NOMO-1 treated with DMSO at 0.1 percent for 48 hours (cell line): Measurements from ENCODE around the gene ETS1.
A peak's percentile ranks its signal among the peaks of the same experiment; 100 is the strongest.

Experiments used
- DNase-seq: peaks from one replicate; lab custom pipeline; 2025; ENCODE audit not compliant: unreplicated experiment; lab: John Stamatoyannopoulos, UW

The ETS1 gene, protein sequence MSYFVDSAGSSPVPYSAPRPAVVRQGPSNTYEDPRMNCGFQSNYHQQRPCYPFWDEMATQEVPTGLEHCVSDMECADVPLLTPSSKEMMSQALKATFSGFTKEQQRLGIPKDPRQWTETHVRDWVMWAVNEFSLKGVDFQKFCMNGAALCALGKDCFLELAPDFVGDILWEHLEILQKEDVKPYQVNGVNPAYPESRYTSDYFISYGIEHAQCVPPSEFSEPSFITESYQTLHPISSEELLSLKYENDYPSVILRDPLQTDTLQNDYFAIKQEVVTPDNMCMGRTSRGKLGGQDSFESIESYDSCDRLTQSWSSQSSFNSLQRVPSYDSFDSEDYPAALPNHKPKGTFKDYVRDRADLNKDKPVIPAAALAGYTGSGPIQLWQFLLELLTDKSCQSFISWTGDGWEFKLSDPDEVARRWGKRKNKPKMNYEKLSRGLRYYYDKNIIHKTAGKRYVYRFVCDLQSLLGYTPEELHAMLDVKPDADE

DNA sequence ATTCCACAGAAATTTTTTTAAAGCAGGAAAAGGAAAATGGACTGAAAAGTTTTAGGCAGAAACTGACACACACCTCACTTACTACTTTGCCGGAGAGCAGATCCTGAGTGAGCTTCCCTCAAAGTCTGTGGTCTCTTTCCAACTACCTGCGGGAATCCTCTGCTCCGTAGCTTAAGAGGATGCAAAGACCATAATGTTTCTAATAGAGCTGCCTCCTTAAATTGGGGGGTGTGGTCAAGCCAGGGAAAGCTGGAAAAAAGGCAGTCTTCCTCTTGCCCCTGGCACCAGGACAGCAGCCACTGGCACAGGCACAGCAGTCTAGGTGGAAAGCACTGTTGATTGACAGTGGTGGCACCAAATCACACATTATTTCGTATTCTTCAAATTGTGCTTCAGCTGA lies at the start of gene ETS1:
Gene ETS1 (minus strand): TSS at position 144 of the 400 bp plus-strand sequence. CDS start 14,428 bp downstream, outside the sequence.
- no peak for DNase-seq

DNA sequence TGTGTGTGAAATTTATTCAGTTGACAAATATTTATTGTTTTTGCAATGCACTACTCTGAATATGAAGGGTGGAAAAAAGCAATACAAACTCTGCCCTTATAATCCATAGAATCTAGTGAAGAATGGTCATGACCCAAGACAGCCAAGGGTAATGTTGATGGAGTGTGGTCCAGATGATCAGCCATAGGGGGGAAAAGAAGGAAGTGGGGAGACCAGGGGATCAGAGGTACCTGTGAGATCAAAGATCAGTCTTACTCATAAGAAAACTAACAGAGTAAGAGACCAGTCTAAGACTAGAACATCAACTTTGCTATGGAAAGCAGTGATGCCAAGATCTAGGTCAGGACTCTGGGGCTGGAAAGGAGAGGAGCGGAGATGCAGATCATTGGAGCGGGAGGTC lies 47.0 kb upstream of the ETS1 start:
- DNase-seq = no peak

DNA sequence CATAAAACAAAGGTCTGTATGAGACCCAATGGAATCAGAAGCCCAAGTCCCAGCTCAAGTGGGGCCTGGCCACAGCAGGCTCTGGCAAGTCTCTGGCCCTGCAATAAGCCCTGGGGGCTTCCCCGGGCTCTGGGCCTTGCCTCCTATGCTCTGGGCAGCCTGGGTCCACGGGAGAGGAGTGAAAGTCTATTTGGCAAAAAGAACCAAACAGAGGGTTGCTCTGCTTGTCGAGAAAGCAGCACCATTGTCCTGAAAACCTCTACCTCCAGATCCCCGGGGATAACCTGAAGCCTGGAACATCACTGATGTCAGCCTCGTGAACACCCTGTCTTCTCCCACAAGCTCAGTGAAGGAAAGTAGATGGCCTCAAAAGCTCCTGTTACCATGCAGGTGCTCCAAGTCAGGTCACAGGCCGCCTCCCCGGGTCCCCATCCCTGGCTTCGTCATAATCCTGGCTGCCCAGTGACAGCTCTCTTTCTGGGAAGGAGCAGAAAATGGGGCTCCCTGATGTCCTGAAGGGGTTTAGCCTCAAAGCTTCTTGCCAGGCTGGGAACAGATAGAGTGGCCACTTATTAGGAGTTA lies 46.1 kb upstream of the ETS1 start:
- DNase-seq = no peak

DNA sequence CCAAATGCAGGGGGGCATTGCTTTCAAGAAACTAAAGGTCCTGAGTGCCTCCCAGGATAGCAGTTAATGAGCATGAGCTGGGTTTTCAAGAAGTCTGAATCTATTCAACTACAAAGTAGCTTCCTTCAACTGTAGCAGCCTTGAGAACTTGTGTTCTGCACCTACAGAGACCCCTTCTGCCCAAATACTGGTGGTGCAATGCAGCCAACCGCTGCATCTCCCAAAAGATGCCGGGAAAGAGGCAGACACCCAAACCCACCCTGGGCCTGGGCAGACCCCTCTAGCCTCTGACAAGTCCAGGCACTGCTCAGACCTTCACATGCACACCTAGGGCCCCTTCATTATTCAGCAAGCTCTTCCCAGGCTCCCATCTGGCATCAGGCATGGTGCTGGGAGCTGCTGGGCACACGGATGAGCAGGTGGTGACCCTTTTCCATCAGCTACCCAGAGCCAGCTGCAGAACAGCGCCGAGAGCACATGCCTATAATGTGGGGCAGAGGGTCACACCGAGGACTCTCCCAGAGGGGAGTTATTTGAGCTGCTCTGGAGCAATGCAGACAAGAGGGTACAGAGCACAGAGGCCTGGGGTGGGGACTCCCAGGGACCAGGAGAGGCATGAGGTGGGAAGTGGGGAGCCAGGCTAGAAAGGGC lies 44.9 kb upstream of the ETS1 start:
- peak; percentile 64 for DNase-seq

DNA sequence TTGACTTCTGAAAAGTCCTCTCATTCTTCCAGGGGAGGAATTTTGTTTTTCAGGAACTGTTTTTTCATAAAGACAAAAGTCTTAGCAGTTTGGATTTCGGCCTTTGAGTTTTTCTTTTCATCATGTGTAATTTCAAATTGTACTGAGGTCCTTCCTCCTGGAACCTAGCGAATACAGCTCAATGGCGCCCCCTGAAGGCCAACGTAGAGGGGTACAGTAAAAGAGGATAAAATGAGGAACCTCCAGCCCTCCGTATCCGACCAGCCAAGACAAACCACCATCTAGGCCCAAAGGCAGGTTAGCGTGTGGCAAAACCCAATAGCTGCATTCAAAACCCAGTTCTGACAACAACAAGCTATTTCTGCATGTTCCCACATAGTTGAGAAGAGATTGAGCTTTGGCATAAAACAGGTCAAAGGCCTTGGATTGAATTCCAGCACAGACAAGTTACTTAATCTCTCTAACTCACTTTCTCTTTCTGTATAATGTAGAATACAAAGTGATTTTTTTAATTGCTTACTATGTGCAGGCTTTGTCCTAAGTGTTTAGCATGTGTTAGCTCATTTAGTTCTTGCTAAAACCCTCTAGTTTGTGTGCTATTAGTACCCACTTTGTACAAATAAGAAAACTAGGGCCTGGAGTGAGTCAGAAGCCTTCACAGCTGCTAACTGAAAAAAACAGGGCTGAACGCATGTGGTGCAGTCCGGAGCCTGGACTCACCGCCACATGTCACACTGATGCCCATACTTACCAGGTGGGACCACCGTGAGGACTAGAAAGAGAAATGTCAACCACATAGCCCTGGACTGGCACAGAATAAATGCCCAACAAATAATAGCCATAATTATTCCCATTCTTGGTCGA lies 43.2 kb upstream of the ETS1 start:
- DNase-seq = peak; percentile 89

DNA sequence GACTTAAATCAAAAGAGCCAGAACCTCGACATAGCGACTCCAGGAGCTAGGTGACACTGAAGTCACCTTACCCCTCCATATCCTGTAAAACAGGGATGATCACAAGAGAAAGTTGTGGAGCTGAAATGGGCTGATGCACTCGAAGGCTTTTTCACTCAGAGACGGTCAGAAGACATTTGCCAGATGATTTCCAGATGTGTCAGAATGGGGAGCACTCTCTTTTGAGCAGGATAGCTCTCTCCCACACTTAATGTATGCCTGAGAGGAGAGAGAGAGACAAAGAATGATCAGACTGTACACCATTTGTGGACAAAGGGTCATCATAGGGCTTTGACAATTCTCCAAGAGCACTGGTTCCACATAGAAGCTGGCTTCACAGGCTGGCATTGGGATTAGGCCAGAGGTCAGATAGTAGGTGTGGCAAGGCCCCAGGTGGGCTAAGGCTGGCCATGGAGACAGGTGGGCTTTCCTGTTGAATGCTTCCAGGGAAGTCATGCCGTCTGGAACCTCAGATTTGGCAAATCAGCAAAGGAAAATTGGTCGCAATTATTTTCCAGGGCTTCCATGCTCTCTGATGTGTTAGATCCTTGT lies 42.3 kb upstream of the ETS1 start:
- DNase-seq = no peak

DNA sequence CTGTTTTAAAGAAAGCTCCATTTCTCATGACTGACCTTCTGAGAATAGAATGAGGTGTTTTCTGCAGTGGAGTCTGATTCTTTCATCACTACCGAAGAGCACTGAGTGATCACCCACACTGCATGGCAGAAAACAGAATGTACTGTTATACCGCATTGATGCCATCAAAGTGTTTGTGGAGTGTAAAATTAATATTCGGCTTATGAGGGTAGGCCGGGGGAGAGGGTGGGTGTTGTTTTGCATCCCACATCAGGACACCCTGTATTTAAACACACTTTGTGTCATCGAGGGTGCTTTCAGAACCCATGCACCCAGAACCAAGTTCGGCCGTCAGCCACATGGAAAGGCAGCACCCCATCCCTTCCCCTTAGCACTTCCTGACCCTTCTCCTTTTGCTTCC lies 41.3 kb upstream of the ETS1 start:
- no peak for DNase-seq

DNA sequence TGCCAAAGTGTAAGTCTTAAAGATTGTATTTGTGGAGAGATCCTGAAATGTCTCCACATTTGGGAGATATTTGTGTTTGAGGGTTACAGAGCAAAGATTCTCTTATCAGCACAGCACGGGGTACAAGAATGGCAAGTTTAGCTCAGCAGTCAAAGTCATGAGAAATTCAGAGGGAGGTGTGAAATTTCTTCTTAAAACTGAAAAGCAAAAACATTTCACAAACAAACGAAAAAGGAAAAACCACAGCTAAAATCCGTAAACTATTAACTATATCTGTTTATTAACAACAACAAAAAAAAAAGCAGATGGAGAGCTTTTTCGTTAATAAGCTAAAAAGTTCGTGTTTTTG lies 40.9 kb upstream of the ETS1 start:
- no peak for DNase-seq

DNA sequence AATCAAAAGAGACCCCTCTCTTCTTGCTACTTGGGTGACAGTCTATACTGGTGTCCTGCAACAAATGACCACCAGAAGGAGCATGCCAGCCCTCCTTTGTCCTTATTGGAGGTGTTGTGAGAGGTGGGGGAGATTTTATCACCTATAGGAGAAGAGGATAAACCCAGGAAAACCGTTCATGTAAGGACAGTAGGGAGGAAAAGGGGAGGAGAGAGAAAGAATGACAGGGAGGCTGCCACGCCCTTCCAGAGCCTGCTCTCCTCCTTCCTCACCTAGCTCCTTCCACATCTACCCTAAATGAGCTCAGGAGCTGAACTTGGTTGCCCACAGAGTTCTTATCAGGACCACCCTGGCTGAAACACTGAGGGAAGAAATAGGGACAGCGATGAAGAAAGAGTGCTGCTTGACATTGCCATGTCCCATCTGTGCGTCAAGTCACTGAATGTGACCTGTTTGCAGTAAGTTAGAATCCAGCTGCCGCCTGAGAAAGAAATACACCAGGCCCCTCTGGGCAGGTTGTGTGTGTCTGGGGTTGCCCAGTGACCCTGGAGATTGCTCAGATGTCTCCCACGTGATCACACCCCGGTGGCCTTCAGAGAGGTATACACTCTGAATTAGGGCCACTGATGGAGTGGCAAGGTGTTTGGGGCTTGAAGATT lies 40.4 kb upstream of the ETS1 start:
- DNase-seq = no peak

DNA sequence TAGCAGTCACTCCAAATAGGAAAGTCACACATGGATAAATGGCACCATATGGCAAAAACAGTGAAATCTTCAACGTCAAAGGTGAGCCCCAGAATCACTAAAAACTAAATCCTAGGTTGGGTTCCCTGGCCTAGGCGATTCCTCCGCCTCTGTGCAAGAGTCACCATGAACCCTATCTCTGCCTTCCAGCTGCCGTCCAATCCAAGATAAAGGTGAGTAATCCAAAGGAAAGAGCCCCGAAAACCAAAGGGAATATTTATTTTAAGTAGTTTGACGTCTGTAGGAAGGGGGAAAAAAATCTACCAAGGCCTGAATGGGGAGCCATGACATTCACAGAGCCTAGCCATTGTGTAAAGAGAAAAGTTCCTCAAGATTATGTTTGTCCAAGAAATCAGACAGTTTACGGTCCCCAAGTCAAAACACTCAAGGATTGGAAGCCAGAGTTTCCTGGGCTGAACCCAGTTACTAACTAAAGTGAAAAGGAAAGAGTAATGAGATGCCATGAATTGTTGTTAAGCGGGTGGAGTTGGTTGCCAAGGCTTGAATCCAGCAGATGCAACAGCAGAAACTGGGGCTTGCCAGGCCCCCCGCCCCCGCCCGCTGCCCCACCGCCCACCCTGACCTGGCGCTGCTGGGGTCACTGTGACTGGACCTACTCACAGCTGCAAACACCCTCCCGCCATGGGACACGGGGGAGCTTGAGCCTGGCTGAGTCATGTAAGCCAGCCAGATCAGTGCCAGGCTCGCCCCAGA lies 39.7 kb upstream of the ETS1 start:
- DNase-seq = no peak

DNA sequence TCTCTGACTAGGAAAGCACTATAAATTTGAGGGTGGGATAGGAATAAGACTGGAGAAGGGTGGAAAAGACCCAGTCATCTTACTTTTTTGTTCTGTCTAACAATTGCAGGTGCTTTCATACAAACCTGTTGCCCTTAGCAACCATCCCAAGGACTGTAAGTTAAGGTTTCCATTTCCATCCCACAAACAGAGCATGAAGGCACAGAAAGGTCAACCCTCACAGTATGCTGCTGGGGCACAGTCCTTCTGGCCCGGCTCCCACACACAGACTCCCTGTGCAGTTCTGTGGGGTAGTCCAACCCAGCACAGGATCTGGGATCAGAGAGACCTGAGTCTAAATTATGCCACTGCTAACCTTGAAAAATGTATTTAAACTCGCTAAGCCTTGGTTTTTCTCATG lies 38.4 kb upstream of the ETS1 start:
- DNase-seq = no peak

DNA sequence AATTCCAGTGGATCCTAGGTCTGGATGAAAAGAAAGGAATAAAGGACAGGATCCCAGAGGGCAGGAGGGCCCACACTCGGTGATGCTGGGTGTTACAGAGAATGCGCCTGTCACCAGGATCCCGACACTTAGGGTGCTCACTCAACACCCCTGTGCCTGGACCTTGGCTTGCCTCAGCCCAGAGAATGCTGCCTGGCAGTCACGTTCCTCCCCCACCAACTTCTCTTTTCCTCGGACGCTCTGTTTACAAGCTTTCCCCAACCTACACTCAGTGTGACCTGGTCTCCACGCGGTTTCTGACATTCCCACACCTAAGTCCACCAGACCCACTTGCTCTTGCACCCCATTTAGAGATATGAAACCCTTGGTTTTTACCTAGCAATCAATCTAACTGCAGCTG lies 38.0 kb upstream of the ETS1 start:
- peak; percentile 8 for DNase-seq

DNA sequence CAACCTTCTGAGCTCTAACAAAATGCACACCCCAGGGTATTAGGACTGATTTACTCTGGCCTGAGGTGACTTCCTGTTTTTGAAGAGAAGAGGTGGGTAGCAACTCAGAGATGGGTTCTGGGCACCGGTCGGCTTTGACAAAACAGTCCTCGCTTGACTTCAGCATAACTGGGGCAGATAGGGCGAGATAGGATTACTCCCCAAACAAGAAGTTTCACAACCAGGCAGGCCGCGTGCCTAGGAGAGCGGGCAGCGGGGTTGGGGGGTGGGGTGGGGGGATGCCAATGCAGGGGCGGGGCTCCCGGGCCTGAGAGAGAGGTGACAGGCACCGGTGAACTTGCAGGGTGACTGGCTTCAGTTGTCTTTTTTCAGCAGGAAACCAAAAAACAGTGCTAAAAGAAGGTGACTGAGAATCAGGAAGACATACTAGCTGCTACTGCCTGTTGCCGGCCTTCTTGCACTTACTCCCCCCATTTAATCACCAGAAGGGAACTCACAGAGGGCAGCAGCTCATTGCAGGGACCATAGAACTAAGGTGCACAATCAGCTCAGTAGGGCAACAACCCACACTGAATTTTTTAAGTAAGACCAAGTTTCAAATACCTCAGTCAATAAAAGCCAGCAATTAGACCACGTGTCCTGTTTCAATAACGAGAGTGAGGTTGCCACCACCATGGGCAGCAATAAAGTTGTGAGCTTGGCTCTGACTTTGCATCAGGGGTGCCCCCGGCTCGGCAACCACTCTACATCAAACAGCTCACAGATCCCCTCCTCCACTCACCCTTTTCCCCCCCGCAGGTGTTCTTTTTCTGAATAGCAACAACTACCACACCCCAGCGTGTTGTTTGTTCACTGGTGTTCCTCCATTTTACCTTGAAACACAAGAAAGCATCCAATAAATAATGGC lies 37.2 kb upstream of the ETS1 start:
- peak; percentile 68 for DNase-seq

DNA sequence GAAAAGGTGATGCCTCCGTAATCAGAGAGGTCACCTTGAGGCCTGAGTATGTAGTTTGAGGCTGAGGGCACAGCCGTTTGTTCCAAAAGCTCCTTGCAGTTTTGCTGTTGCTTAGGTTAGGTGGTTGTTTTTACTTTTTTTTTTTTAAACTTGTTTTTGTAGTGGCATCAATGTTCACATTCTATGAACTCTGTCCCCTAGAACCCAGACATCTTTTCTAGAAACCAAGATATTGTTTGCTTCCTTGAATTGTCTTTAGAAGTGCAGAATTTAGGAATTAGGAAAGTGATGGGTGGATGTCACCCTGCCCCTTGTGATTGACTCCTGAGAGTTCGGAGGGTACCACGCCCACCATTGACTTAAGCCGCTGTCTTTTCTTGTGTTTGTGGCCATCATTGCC lies 35.7 kb upstream of the ETS1 start:
- no peak for DNase-seq

DNA sequence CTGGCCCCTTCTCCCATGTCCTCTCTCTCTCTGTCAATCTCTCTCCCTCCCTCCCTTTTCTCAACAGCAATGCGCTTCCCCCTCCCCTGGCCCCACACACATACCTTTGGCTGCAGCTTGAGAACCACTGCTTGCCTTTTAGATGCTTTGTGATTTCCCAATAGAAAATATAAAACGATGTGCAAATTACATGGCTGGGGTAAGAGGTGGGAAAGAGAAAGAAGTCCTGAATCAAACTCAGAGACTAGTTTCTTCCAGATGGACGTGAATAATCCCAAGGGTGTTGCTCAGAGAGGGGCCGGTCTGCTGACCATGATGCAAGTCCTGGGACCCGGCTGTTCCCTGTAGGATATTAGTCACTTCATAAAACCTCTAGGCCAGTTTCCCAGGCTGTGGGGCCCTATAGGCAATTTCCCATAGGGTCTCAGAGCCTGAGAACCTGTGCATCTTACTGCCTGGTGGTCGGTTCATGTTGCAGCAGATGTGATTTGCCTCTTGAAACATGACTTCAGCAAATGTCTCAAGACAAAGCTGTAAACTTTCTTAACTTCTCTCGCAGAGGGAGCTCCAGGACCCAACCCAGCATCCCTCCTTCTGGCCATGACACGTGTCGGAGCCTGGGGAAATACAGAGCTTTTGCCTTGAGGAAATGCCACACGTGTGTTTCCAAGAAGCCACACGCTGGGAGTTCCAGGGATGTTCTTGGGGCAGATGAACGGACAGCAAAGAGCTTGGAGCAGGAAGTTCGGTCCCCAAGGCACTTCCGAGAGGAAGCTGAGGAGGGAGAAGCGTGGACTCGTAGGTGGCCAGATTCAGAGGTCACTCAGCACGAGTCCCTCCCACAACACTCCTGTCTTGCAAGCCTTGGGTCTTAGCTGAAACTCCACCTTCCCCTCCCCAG lies 34.5 kb upstream of the ETS1 start:
- DNase-seq = no peak

DNA sequence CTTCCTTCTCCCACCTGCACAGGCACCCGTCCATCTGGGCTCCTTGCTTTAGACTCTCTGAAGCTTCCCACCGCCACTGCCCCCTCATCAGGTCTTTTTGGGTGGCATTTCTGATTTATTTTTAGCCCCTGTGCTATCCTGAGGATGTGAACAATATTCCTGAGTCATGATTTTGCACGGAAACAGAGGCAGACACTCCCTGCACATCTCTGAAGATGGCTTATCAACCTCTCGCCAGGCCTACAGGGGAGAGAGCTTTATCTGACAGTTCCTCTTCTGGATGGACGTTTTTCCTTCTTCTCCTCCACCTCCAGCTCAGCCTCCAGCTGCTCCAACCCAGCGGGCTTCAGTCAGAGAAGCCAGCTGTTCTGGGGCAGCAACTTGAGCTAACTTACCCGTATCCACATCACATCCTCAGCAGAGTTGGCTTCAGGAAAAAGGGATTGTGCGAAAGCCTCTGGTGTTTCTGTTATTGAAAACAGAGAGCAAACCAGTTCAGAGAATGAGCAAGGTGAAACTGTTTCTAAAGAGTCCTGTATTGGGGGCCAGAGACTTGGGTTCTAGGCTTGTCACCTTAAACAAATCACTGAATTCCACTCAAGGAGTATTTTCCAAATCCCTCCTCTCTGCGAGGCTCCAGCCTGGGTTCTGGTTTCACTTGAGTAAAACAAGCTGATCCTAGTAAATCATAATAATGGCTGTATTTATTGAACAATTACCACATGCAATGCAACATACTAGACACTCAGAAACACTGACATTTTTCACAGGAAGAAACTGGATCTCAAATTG lies 33.1 kb upstream of the ETS1 start:
- no peak for DNase-seq
